ENCODE data around the gene HRK. TPM values are rescaled to one million over a fixed set of nuclear protein-coding genes. Genes with fewer than 3 reads are reported as not detected.
A peak's percentile ranks its signal among the peaks of the same experiment; 100 is the strongest.

Gene HRK
- total RNA-seq, 1 experiment from 2014 or later: 2.6 TPM

DNA sequence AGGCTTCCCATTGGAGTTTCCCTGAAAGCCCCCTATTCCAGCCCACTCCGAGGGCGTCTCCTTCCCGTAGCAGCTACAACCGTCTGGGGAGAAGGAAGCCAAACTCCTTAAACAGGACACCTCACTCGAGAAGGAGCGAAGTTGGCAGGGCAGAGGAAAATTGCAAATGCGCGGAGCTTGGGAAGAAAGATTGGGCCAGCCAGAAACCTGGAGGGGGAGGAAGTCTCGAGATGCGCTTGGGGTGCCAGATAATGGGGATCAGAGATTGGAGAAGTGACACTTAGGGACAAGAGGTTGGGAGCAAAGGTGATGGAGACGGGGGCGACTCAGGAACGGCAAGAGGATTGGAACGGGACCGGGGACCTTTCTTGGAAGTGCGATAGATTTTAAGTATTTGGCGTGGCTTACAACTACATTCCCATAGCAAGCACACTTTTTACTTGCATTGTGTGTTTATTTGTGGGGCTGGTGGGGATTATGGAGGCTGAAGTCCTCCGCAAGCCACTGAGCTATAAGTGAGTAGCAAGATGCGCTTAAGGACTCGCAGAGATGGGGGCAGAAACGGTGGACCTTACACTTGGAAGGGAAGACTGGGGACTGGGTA is 926 bp downstream of the HRK start:
- DNase-seq: peak; percentile 38
- H2AK5ac ChIP-seq (ENCODE audit: insufficient read length, low read length): no peak overlapping the region
- no peak overlapping the region for H3K23ac ChIP-seq (ENCODE audit: insufficient read length, low read depth, low read length)
- no peak overlapping the region for H3K18ac ChIP-seq (ENCODE audit: insufficient read length, low read depth, low read length)
- no peak overlapping the region for H3K9ac ChIP-seq (ENCODE audit: extremely low read depth, insufficient read length, low read length)
- no peak overlapping the region for H4K5ac ChIP-seq (ENCODE audit: insufficient read length, low read depth, low read length)
- H3K4ac ChIP-seq (ENCODE audit: low read depth, low read length): no peak overlapping the region
- peaks cover 22% of the 10 kb centered on the region for H3K23me2 ChIP-seq (ENCODE audit: insufficient read length, low read depth, low read length, poor library complexity, severe bottlenecking)
- H3K4me1 ChIP-seq (ENCODE audit: insufficient read depth, low read length): no peaks in the 10 kb centered on the region
- peaks cover 47% of the 10 kb centered on the region for H3K27me3 ChIP-seq (ENCODE audit: insufficient read depth, low read length)
- H3K36me3 Mint-ChIP-seq (ENCODE audit: insufficient read depth in 1 of 3, low read depth in 3 of 3): no peaks in the 10 kb centered on the region; a peak in 1 of 7 replicates
- no peak overlapping the region for H3T11ph ChIP-seq (ENCODE audit: low read length)
- H4K91ac ChIP-seq (ENCODE audit: insufficient read length, low read depth, low read length): no peak overlapping the region
- no peak overlapping the region for H3K27ac Mint-ChIP-seq
- H2BK5ac ChIP-seq (ENCODE audit: insufficient read length, low read length): no peak overlapping the region
- no CpG with 5 or more reads among the region's 21 CpGs for WGBS (ENCODE audit: extremely low coverage, insufficient read length, low lambda C conversion rate)
- no peaks in the 10 kb centered on the region for H3K79me2 ChIP-seq (ENCODE audit: insufficient read depth, low read length)
- no peaks in the 10 kb centered on the region for H4K20me1 ChIP-seq (ENCODE audit: control insufficient read depth, insufficient read depth, insufficient read length)
- no peak overlapping the region for H2BK120ac ChIP-seq (ENCODE audit: low read depth, low read length, poor library complexity, severe bottlenecking)
- no peak overlapping the region for H2BK12ac ChIP-seq (ENCODE audit: insufficient read length, low read depth, low read length)
- peaks cover 45 to 52% of the 10 kb centered on the region in 2 experiments for H3K4me1 Mint-ChIP-seq
- no peak overlapping the region for H2AFZ ChIP-seq (ENCODE audit: low read length)
- H3K79me1 ChIP-seq (ENCODE audit: insufficient read depth, low read depth, low read length, poor library complexity, severe bottlenecking): no peaks in the 10 kb centered on the region
- TF ChIP-seq, protein P1, sequence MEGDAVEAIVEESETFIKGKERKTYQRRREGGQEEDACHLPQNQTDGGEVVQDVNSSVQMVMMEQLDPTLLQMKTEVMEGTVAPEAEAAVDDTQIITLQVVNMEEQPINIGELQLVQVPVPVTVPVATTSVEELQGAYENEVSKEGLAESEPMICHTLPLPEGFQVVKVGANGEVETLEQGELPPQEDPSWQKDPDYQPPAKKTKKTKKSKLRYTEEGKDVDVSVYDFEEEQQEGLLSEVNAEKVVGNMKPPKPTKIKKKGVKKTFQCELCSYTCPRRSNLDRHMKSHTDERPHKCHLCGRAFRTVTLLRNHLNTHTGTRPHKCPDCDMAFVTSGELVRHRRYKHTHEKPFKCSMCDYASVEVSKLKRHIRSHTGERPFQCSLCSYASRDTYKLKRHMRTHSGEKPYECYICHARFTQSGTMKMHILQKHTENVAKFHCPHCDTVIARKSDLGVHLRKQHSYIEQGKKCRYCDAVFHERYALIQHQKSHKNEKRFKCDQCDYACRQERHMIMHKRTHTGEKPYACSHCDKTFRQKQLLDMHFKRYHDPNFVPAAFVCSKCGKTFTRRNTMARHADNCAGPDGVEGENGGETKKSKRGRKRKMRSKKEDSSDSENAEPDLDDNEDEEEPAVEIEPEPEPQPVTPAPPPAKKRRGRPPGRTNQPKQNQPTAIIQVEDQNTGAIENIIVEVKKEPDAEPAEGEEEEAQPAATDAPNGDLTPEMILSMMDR (conservative IDR thresholded peaks at IDR 0.05): no peak
- no peaks in the 10 kb centered on the region for H3K9me3 ChIP-seq (ENCODE audit: control insufficient read depth, low read depth, low read length)
- H3K56ac ChIP-seq (ENCODE audit: insufficient read length, low read depth, low read length): no peak overlapping the region
- H4K8ac ChIP-seq (replicated peaks; ENCODE audit: insufficient read length, low read depth, low read length): no peak overlapping the region
- H3K27ac ChIP-seq (ENCODE audit: insufficient read length, low read depth, low read length): no peak overlapping the region
- H3K9me3 Mint-ChIP-seq: no peaks in the 10 kb centered on the region; a peak in 1 of 5 replicates
- H3K4me3 Mint-ChIP-seq: peak overlapping the region; percentile 73 to 90
- H3K27me3 Mint-ChIP-seq (ENCODE audit: low read depth): peaks cover 95% of the 10 kb centered on the region
- no peak overlapping the region for H2BK20ac ChIP-seq (ENCODE audit: low read depth, low read length, poor library complexity, severe bottlenecking)
- no peak overlapping the region for H2BK15ac ChIP-seq (ENCODE audit: low read depth, low read length)
- no peak overlapping the region for H3K14ac ChIP-seq (ENCODE audit: insufficient read depth, low read length)
- peak overlapping the region; percentile 59 for H3K4me2 ChIP-seq (ENCODE audit: insufficient read depth, insufficient read length, low read length)
